GM19372 (cell line): ENCODE data around the gene C16orf95.
"Not testable (repeated sequence)": the region's sequence is repeated elsewhere in the genome, so short reads cannot be mapped to it uniquely, and the experiment has no call there.

ENCODE experiments used
- ATAC-seq: cut with Tn5 transposase; IDR thresholded peaks from one replicate; pipeline ENCODE4 v1.9.1; 2021; ENCODE audit warnings: mild to moderate bottlenecking, low read depth, moderate library complexity; ENCODE audit not compliant: unreplicated experiment

Gene C16orf95

DNA sequence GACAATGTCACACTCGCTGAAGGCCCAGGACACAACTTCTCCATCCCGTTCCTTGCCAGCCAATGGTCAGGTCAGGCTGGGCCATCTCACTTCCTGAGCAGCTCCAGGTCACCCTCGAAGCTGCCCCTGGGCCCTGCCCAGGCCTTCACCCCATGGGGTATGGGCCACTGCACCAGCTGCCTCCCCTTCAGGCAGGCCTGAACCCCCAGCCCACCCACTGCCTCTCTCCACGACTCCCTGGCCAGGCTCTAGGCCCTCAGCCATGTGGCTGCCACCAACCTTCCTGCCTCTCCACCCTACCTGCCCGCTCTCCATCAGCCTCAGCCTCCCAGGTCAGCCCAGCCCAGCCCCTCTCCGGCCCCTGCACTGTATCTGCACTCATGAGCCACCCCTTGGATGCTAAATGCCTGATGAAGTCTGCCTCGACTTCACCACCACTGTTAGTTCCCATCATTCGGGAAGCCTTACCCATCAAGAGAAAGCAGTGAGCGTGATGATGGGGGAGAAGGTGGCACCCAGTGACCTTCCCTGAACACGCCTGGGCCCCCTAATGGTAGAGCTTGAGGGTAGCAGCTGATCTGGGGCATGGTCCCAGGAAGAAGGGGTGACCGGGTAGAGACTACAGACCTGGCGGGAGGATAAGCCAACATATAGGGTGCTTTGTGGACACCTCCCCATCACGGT lies 30.9 kb upstream of the C16orf95 start:
- no peak for ATAC-seq

- no peak for ATAC-seq
These were observed 29.4 kb upstream of the C16orf95 start for GRCh38 chr16:87346517-87347060.

DNA sequence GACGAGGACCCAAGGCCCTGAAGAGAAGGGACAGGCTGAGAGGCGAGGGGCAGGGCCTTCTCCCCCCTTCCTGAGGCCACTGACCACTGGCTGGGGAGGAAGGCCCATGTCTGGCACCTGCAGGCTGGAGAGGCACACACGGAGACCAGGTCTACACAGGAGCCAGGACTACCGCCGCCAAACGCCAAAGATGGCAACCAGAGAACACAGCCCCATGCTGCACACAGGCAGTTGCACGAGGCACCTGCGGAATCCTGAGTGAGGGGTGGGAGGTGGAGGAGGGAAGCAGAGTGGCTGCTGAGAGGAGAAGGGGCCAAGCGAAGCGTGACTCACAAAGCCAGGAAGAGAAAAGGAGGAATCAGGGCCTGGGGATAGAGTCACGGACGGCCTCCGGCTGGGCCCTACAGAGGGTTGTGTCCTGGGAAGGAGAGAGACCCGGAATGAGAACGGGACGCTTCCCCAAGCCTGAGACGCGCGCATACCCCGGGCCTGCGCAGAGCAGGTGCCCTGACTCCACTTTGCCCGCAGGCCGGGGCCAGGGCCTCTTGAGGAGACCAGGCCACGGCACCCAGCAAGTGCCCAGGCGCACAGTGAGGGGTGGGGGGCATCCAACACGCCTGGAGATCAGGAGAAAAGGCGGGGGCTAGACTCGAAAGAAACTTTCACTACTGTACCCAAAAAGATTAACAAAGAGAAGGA lies 28.7 kb upstream of the C16orf95 start:
- no peak for ATAC-seq

DNA sequence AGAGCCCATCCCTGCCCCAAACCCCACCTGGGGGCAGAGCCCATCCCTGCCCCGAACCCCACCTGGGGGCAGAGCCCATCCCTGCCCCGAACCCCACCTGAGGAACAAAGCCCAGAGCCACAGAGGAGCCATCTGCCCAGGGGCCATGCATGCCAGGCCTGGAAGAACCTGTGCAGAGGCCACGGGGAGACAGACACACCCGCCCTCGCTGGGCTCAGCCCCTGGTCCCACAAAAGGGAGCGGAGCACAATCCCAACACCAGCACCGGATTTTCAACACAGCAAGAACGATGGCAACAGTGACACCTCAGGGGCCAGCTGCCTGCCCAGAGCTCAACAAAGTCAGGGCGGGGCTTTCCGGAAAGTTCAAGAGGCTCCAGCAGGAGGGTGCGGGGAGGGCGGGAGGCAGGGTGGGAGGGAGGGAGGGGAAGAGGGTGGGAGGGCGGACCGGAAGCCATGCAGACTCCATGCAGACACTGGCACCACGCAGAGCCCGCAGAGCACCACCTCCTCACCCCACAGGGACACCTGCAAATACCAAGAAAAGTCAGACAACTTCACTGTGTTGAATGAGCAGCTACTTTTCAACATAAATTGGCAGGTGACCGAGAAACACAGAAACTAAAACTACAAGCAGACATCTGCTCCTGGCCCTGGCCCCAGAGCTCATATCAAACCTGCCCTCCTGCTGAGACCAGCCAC lies 27.9 kb upstream of the C16orf95 start:
- no peak for ATAC-seq

GRCh38 chr16:87344165-87344930 lies 27.2 kb upstream of the C16orf95 start:
- no peak for ATAC-seq

- ATAC-seq: no peak
These were observed 26.5 kb upstream of the C16orf95 start for GRCh38 chr16:87343753-87344050.

DNA sequence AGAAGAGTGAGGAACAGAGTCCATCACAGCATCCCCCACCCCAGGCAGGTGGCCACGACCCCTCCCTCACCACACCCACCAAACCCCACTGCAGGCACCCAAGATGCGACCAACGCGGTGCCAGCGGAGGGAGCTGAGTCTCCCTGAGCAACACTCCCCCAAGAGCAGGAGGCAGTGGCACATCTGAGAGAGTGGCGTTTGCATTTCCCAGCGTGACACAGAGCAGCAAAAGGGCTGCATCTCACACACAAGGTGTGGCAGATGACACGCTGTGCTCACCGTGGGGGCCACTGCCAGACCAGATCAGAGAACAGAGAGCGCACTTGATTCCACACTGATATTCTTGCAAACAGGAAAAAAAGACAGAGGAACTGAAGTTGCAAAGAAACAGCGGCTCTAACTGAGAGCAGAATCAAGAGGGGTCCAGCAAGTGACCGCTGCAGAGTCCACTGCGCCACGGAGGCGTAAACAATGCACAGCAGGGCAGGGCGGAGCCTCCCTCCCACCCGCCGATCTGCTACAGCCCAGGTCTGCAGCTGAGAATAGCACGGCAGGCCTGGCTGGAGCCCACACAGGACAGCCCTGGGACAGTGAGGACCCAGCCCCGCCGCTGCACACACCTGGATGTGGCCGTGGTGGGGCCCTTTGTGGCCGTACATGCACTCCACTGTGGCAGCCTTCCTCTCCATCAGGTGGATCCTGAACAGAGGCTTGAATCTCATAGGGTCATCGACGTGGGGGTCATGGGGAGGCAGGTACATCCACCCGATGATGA lies 26.0 kb upstream of the C16orf95 start:
- no peak for ATAC-seq

- ATAC-seq: no peak
These were observed 25.3 kb upstream of the C16orf95 start for GRCh38 chr16:87342504-87342903.

DNA sequence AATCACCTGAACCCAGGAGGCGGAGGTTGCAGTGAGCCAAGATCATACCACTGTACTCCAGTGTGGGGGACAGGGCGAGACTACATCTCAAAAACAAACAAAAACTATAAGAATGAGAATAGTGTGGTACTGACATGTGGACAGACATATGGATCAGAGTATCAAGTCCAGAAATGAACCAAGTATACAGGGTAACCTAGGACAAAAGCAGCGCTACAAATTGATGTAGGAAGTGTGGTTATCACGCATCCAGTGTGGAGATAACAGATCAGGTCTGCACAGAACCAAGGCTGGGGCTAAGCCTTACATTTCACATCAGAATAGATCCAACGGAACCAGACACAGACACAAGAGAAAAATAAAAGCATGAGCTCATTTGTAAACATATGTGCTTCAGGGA lies 23.0 kb upstream of the C16orf95 start:
- ATAC-seq: no peak

DNA sequence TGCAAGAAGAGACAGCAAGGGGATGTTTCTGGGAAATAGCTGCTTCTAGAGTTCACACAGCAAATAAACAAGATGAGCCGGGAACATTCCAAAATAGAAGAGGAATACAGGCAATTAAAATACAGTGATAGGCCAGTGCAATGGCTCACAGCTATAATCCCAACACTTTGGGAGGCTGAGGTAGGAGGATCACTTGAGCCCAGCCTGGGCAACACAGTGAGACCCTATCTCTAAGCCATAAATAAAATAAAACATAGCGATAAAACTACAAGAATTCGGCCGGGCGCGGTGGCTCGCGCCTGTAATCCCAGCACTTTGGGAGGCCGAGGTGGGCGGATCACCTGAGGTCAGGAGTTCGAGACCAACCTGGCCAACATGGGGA lies 22.5 kb upstream of the C16orf95 start:
- not testable (repeated sequence) for ATAC-seq

GRCh38 chr16:87339086-87339723 lies 22.0 kb upstream of the C16orf95 start:
- ATAC-seq: no peak

GRCh38 chr16:87338155-87338765 lies 21.1 kb upstream of the C16orf95 start:
- ATAC-seq: no peak

DNA sequence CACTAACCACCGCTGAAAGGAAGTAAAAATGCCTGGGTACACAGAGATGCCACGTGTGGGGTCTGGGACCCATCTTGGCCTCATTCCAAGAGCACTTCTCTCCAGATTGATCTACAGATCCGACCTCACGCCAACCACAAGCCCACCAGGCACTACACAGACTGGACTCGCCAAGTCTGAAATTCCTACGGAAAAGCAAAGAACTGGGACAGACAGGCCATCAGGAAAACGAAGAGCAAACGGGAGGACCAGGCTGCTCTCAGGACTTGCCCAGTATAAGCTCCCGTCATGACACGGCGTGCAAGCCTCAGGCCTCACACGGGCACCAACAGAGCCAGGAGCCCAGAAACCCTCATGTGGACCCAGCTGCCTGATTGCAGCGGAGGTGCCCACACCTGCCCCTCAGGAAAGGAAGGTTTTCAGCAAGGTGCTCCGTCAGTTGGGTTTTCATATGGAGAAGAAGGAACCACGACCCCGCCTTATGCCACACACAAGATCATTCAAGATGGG lies 20.1 kb upstream of the C16orf95 start:
- ATAC-seq: no peak

GRCh38 chr16:87336434-87337240 lies 19.4 kb upstream of the C16orf95 start:
- no peak for ATAC-seq

DNA sequence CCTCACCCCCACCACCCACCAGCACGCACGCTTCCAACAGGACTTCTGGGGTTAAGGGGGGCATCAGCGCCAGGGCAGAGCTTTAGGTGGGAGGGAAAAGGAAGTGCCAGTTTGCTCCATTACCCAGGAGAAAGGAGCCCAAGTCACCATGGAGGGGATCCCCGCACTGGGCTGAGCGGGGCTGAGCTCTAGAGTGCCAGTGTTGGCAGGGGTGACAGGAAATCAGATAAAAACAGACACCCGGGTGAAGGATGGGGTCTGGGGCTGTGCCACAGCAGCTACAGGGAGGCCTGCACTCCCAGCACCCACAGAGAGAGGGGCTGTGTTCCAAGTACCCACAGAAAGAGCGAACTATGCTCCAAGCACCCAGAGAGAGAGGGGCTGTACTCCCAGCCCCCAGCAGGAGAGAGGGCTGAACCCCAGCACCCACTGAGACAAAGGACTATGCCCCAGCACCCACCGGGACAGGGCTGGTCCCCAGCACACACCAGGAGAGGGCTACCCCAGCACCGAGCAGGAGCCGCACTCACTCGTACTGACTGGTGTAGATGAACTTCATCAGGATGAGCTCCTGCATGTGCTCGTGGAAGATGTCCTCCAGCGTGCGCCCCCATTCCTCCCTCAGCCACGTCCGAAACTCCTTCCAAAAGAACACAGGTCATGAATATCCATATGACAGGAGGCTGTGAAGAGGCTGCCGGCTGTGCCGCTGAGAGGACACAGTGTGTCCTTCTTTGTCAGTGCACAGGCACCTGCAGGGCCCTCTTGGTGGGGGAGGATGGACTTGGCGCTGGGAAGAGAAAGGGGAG lies 18.6 kb upstream of the C16orf95 start:
- ATAC-seq: no peak

GRCh38 chr16:87334651-87335624 lies 17.7 kb upstream of the C16orf95 start:
- no peak for ATAC-seq
